Hepatocyte (in vitro differentiated cells): Measurements from ENCODE around the gene PGLYRP4. TPM values are rescaled to one million over a fixed set of nuclear protein-coding genes. Genes with fewer than 3 reads are reported as not detected.

Experiments
- DNase-seq: peaks from one replicate; pipeline ENCODE4 v3.0.0-alpha.2; 2016; ENCODE audit warnings: low spot score
- H2AFZ ChIP-seq: fragments of 200-600 bp; sonication (generic); 2 replicates; pipeline ENCODE4 v1.6.0; 2016; ENCODE audit warnings: antibody characterized with exemption, mild to moderate bottlenecking
- H3K27ac ChIP-seq: fragments of 200-600 bp; sonication (generic); 2 replicates; pipeline ENCODE4 v1.5.1; 2016; ENCODE audit warnings: mild to moderate bottlenecking
- H3K27me3 ChIP-seq: fragments of 200-600 bp; sonication (generic); 2 replicates; pipeline ENCODE4 v1.6.1; 2016
- H3K36me3 ChIP-seq: fragments of 200-600 bp; sonication (generic); replicated peaks from 2 replicates; pipeline ENCODE4 v1.5.1; 2016; ENCODE audit warnings: low read depth; ENCODE audit not compliant: insufficient read depth
- H3K4me1 ChIP-seq: fragments of 200-600 bp; sonication (generic); 2 replicates; pipeline ENCODE4 v1.5.1; 2016; ENCODE audit warnings: mild to moderate bottlenecking, moderate library complexity; ENCODE audit not compliant: insufficient read depth
- H3K4me2 ChIP-seq: fragments of 200-600 bp; sonication (generic); 2 replicates; pipeline ENCODE4 v1.6.0; 2016
- H3K4me3 ChIP-seq: fragments of 200-600 bp; sonication (generic); 2 replicates; pipeline ENCODE4 v1.5.1; 2016; ENCODE audit warnings: mild to moderate bottlenecking
- H3K79me2 ChIP-seq: fragments of 200-600 bp; sonication (generic); 2 replicates; pipeline ENCODE4 v1.6.0; 2017; ENCODE audit warnings: mild to moderate bottlenecking
- H3K9me2 ChIP-seq: fragments of 200-600 bp; sonication (generic); replicated peaks from 2 replicates; pipeline ENCODE4 v1.6.0; 2017; ENCODE audit warnings: mild to moderate bottlenecking; ENCODE audit not compliant: insufficient read depth
- H3K9me3 ChIP-seq: fragments of 200-600 bp; sonication (generic); 2 replicates; pipeline ENCODE4 v1.5.1; 2016; ENCODE audit warnings: low read depth, mild to moderate bottlenecking
- H4K20me1 ChIP-seq: fragments of 200-600 bp; sonication (generic); 2 replicates; pipeline ENCODE4 v1.6.0; 2016; ENCODE audit warnings: mild to moderate bottlenecking; ENCODE audit not compliant: insufficient read depth, poor library complexity, severe bottlenecking
- EZH2 ChIP-seq: fragments of 200-600 bp; sonication (generic); IDR thresholded peaks from 2 replicates; pipeline ENCODE4 v1.6.1; 2016; ENCODE audit warnings: antibody characterized with exemption, mild to moderate bottlenecking, borderline replicate concordance
- EZH2phosphoT487 ChIP-seq: fragments of 200-600 bp; sonication (generic); IDR thresholded peaks from one replicate; pipeline ENCODE4 v1.6.1; 2018; ENCODE audit warnings: antibody characterized with exemption, mild to moderate bottlenecking, low read depth, moderate library complexity; ENCODE audit not compliant: unreplicated experiment, severe bottlenecking
- WGBS: methylation state at CpG from one replicate; pipeline ENCODE4 v1.1.6; 2016; ENCODE audit warnings: low lambda C conversion rate; ENCODE audit errors: missing lambda C conversion rate; 5-methylcytosine and 5-hydroxymethylcytosine counted together
- polyA plus RNA-seq: library from polyadenylated mRNA; unstranded; fragments of >200 nt; fragmentation: Nextera tagmentation; extraction: Ambion mirVana; gene quantifications from 2 replicates; pipeline ENCODE4 v1.2.1, GENCODE V29; 2016
- total RNA-seq: library from RNA; depleted of rRNA; stranded (reverse); fragments of >200 nt; gene quantifications from 2 replicates; pipeline ENCODE4 v1.2.3, GENCODE V29; 2014
- TF ChIP-seq, protein P1 (sequence below): fragments of 200-600 bp; sonication (generic); IDR thresholded peaks from 2 replicates; pipeline ENCODE4 v1.5.1; 2016; ENCODE audit warnings: antibody characterized with exemption, mild to moderate bottlenecking; ENCODE audit not compliant: poor library complexity

Gene PGLYRP4
- total and polyA plus RNA-seq, 2 experiments from 2014 or later, result not detected

GRCh38 chr1:153308540-153308939 lies 40.1 kb downstream of the PGLYRP4 start:
- 86% methylated on average over 2 of the region's 2 CpGs for WGBS
- no peak for TF ChIP-seq EZH2
- no peak for TF ChIP-seq EZH2phosphoT487
- TF ChIP-seq, protein P1, sequence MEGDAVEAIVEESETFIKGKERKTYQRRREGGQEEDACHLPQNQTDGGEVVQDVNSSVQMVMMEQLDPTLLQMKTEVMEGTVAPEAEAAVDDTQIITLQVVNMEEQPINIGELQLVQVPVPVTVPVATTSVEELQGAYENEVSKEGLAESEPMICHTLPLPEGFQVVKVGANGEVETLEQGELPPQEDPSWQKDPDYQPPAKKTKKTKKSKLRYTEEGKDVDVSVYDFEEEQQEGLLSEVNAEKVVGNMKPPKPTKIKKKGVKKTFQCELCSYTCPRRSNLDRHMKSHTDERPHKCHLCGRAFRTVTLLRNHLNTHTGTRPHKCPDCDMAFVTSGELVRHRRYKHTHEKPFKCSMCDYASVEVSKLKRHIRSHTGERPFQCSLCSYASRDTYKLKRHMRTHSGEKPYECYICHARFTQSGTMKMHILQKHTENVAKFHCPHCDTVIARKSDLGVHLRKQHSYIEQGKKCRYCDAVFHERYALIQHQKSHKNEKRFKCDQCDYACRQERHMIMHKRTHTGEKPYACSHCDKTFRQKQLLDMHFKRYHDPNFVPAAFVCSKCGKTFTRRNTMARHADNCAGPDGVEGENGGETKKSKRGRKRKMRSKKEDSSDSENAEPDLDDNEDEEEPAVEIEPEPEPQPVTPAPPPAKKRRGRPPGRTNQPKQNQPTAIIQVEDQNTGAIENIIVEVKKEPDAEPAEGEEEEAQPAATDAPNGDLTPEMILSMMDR, result no peak
- H3K36me3 ChIP-seq, result no peaks in the 10 kb centered on the region
- H2AFZ ChIP-seq, result no peak overlapping the region
- H3K9me2 ChIP-seq, result no peaks in the 10 kb centered on the region
- H3K79me2 ChIP-seq, result no peaks in the 10 kb centered on the region
- H3K4me1 ChIP-seq, result no peaks in the 10 kb centered on the region
- no peaks in the 10 kb centered on the region for H4K20me1 ChIP-seq
- no peaks in the 10 kb centered on the region for H3K27me3 ChIP-seq
- no peak overlapping the region for H3K27ac ChIP-seq
- no peak overlapping the region for H3K4me2 ChIP-seq
- H3K9me3 ChIP-seq, result no peaks in the 10 kb centered on the region
- no peak overlapping the region for H3K4me3 ChIP-seq
- DNase-seq, result no peak

GRCh38 chr1:153307221-153307600 lies 41.4 kb downstream of the PGLYRP4 start:
- Histone ChIP-seq H3K36me3 (no peaks in the 10 kb centered on the region), H3K27ac (no peak overlapping the region), H3K4me1 (no peaks in the 10 kb centered on the region), H3K27me3 (no peaks in the 10 kb centered on the region), H3K79me2 (no peaks in the 10 kb centered on the region), H3K4me2 (no peak overlapping the region), H2AFZ (no peak overlapping the region), H4K20me1 (no peaks in the 10 kb centered on the region), H3K9me2 (no peaks in the 10 kb centered on the region), H3K9me3 (no peaks in the 10 kb centered on the region), H3K4me3 (no peak overlapping the region)
- no peak for DNase-seq
- TF ChIP-seq EZH2, result no peak
- no peak for TF ChIP-seq EZH2phosphoT487
- TF ChIP-seq, protein P1, result no peak
- WGBS, result 73% methylated on average over 10 of the region's 10 CpGs

DNA sequence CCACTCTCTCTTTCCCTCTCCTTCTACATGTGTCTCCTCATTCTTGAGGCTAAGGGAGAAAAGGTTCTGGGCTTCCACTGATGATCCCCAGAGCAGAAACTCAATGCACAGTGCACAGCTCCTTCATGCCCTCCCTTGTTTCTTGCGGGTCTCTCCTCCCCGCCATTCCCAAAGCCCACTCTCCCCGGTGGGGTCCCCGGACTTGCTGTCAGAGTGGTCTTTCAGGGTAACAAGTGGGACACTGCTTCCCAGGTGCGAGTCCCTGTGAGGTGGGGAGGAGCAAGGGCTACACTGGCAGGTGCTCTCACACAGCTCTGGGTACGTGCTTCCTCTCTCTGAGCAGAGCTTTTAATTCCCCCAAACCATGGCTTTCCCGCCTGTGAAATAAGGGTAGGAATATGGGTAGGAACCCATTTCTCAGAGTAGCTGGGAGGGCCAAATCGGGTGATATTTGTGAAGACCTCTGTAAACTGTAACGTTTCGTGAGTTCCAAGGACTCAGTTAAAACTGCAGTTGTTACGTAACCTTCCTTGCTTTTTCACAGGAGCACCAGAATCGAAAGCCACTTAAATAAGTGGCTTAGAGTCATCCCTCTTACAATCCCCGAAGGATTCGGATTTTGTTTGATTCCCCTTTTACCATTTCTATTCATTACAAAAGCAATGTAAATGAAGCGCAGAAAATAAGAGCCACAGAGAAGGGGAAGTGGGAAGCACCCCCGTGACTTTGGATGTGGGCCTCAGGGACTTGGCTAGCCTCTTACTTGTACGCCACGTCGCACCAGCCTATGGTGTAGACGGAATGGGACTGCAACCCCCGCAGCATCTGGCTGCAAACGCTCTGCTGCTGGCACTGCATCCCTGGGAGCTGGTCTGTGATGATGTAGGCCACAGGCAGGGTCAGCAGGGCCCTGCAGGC lies 42.1 kb downstream of the PGLYRP4 start:
- Histone ChIP-seq H4K20me1 (no peaks in the 10 kb centered on the region), H3K4me3 (no peak overlapping the region), H3K9me2 (no peaks in the 10 kb centered on the region), H2AFZ (no peak overlapping the region), H3K27ac (no peak overlapping the region), H3K9me3 (no peaks in the 10 kb centered on the region), H3K79me2 (no peaks in the 10 kb centered on the region), H3K4me1 (no peaks in the 10 kb centered on the region), H3K27me3 (no peaks in the 10 kb centered on the region), H3K36me3 (no peaks in the 10 kb centered on the region), H3K4me2 (no peak overlapping the region)
- TF ChIP-seq, protein P1, result no peak
- TF ChIP-seq EZH2 (no peak), EZH2phosphoT487 (no peak)
- 79% methylated on average over 22 of the region's 22 CpGs for WGBS
- DNase-seq, result no peak
